Neural progenitor cell (in vitro differentiated cells): ENCODE measurements around the gene ROR2.

Experiments
- EZH2 ChIP-seq: fragments of 200-600 bp; sonication (generic); IDR thresholded peaks from 2 replicates; pipeline ENCODE4 v1.6.1; 2017; ENCODE audit warnings: antibody characterized with exemption, mild to moderate bottlenecking, moderate library complexity
- EZH2phosphoT487 ChIP-seq: fragments of 200-600 bp; sonication (generic); IDR thresholded peaks from 2 replicates; pipeline ENCODE4 v1.6.1; 2017; ENCODE audit warnings: antibody characterized with exemption

GRCh38 chr9:91833878-91834255, 116.2 kb downstream of the ROR2 start:
- TF ChIP-seq EZH2: no peak
- TF ChIP-seq EZH2phosphoT487: no peak
